K562 (cell line): Measurements from ENCODE around the gene GLT8D2. TPM values are rescaled to one million over a fixed set of nuclear protein-coding genes. Genes with fewer than 3 reads are reported as not detected.

ENCODE experiments used
- ATAC-seq: fragments of 200-7000 bp; cut with Tn5 transposase; 3 replicates; pipeline ENCODE4 v1.9.1; 2020; ENCODE audit warnings: moderate library complexity
- BruUV-seq: library from RNA; stranded (reverse); fragments of 400-500 nt; replicated peaks from 2 replicates; lab custom pipeline; 2021; lab: Mats Ljungman, UMichigan
- CTCF ChIA-PET: fragments of 300-600 bp; formaldehyde crosslinking; extraction: SDS; loops from one replicate; lab custom pipeline; 2021; ENCODE audit warnings: low intra/inter-chr PET ratio; lab: Yijun Ruan, JAX
- POLR2A ChIA-PET: fragments of 300-600, 350-650 bp; sonication (Branson Sonifier 250); formaldehyde crosslinking; extraction: SDS; loops from one replicate; lab custom pipeline; 2021; ENCODE audit warnings: antibody characterized with exemption, inconsistent platforms; lab: Yijun Ruan, JAX
- DNase-seq, 4 experiments: peaks; one replicate each; pipeline versions ENCODE4 v3.0.0 to v3.0.0-alpha.2; 2011 to 2018; ENCODE audit warnings: low spot score in 3 of 4, mixed read lengths in 3 of 4; ENCODE audit errors: extremely low read depth in 1 of 4
- FAIRE-seq: peaks from 2 replicates; lab custom pipeline; 2011; peaks lifted over from hg19 to GRCh38; lab: Jason Lieb, UNC
- H2AFZ ChIP-seq: 2 replicates; pipeline ENCODE4 v1.6.0; 2011; ENCODE audit warnings: low read depth, low read length, control low read depth, inconsistent platforms
- H3K27ac ChIP-seq: fragments of 200-600 bp; 3 replicates; pipeline ENCODE4 v1.8.0; 2011; ENCODE audit warnings: low read depth, mild to moderate bottlenecking, control low read depth, inconsistent platforms, low read length, moderate library complexity, mixed read lengths; ENCODE audit errors: extremely low read depth
- H3K27me3 ChIP-seq, 2 experiments: fragments of 300-600 bp in 1 of 2; 2 replicates in 1 of 2; 3 replicates in 1 of 2; pipeline versions ENCODE4 v1.6.0 to v1.8.0; 2011; ENCODE audit warnings: inconsistent platforms in 2 of 2, low read length in 2 of 2, mild to moderate bottlenecking in 1 of 2, mixed read lengths in 1 of 2, moderate library complexity in 1 of 2; ENCODE audit not compliant: control insufficient read depth in 2 of 2, insufficient read depth in 2 of 2
- H3K36me3 ChIP-seq: fragments of 300-600 bp; 3 replicates; pipeline ENCODE4 v1.8.0; 2011; ENCODE audit warnings: mild to moderate bottlenecking, low read length, inconsistent platforms; ENCODE audit not compliant: control insufficient read depth, insufficient read depth
- H3K4me1 ChIP-seq, 2 experiments: fragments of 200-600 bp in 1 of 2; replicated peaks in 1 of 2; 2 replicates in 1 of 2; 3 replicates in 1 of 2; pipeline versions ENCODE4 v1.5.1 to v1.8.0; 2011; ENCODE audit warnings: inconsistent platforms in 2 of 2, low read length in 2 of 2, mild to moderate bottlenecking in 1 of 2, mixed read lengths in 1 of 2, moderate library complexity in 1 of 2; ENCODE audit not compliant: control insufficient read depth in 2 of 2, insufficient read depth in 2 of 2
- H3K4me2 ChIP-seq: 2 replicates; pipeline ENCODE4 v1.6.1; 2011; ENCODE audit warnings: low read length, control low read depth, inconsistent platforms, mixed read lengths; ENCODE audit not compliant: insufficient read depth
- H3K4me3 ChIP-seq: fragments of 200-600 bp; sonication (generic), shearing (Covaris generic); 2 replicates; pipeline ENCODE4 v1.5.1; 2016; ENCODE audit warnings: control low read depth, inconsistent platforms
- H3K79me2 ChIP-seq: fragments of 200-600 bp; 3 replicates; pipeline ENCODE4 v1.8.0; 2011; ENCODE audit warnings: low read length, inconsistent platforms; ENCODE audit not compliant: control insufficient read depth, insufficient read depth
- H3K9ac ChIP-seq, 2 experiments: 2 replicates each; pipeline versions ENCODE4 v1.6.0 to v1.6.1; 2011; ENCODE audit warnings: low read depth in 2 of 2, low read length in 2 of 2, control low read depth in 1 of 2, inconsistent platforms in 1 of 2, mild to moderate bottlenecking in 1 of 2, mixed read lengths in 1 of 2; ENCODE audit not compliant: insufficient read depth in 1 of 2
- H3K9me1 ChIP-seq: one replicate; pipeline ENCODE4 v1.6.0; 2011; ENCODE audit warnings: inconsistent platforms, mild to moderate bottlenecking, low read length, moderate library complexity; ENCODE audit not compliant: control insufficient read depth, insufficient read depth
- H3K9me3 ChIP-seq: replicated peaks from 2 replicates; pipeline ENCODE4 v1.5.1; 2011; ENCODE audit warnings: low read depth, low read length, inconsistent platforms; ENCODE audit not compliant: control insufficient read depth, insufficient read depth
- H4K20me1 ChIP-seq: replicated peaks from 2 replicates; pipeline ENCODE4 v1.6.1; 2011; ENCODE audit warnings: low read length, inconsistent platforms, mixed read lengths; ENCODE audit not compliant: control insufficient read depth, insufficient read depth
- BRF1 ChIP-seq: IDR thresholded peaks from 3 replicates; pipeline ENCODE4 v1.6.1; 2011; ENCODE audit warnings: borderline replicate concordance, mild to moderate bottlenecking; ENCODE audit not compliant: insufficient read length; ENCODE audit errors: extremely low read depth
- HEY1 ChIP-seq: fragments of 250-450 bp; sonication (Bioruptor Pico); IDR thresholded peaks from 2 replicates; pipeline ENCODE4 v1.5.0; 2020; ENCODE audit warnings: mild to moderate bottlenecking, moderate library complexity, borderline replicate concordance
- HNRNPUL1 ChIP-seq: fragments of 200-400 bp; formaldehyde crosslinking; IDR thresholded peaks from 2 replicates; pipeline ENCODE4 v1.6.1; 2017; ENCODE audit warnings: low read length
- KLF16 ChIP-seq: IDR thresholded peaks from 2 replicates; pipeline ENCODE4 v1.6.1; 2016; ENCODE audit warnings: antibody characterized with exemption
- L3MBTL2 ChIP-seq: fragments of 450-650 bp; IDR thresholded peaks from 2 replicates; pipeline ENCODE4 v1.6.1; 2016; ENCODE audit warnings: mild to moderate bottlenecking, moderate library complexity
- MTA2 ChIP-seq: fragments of 450-650 bp; IDR thresholded peaks from 2 replicates; pipeline ENCODE4 v1.6.1; 2016; ENCODE audit warnings: low read depth
- ZBTB1 ChIP-seq: sonication (generic); formaldehyde crosslinking; IDR thresholded peaks from 2 replicates; pipeline ENCODE4 v1.8.1; 2023; ENCODE audit warnings: missing genetic modification reagents, low read depth, mild to moderate bottlenecking, borderline replicate concordance
- ZNF224 ChIP-seq: sonication (generic); formaldehyde crosslinking; IDR thresholded peaks from 2 replicates; pipeline ENCODE4 v1.8.0; 2022; ENCODE audit warnings: mild to moderate bottlenecking, missing genetic modification reagents
- ZNF586 ChIP-seq: fragments of 450-650 bp; formaldehyde crosslinking; conservative IDR thresholded peaks from 2 replicates; pipeline ENCODE4 v1.4.0; 2020; ENCODE audit warnings: mild to moderate bottlenecking, moderate library complexity
- WGBS: fragments of 100-300 bp; shearing (Covaris generic); methylation state at CpG from one replicate; pipeline ENCODE4 v1.1.6; 2016; ENCODE audit warnings: low coverage, mixed read lengths; ENCODE audit not compliant: insufficient coverage; ENCODE audit errors: missing lambda C conversion rate; 5-methylcytosine and 5-hydroxymethylcytosine counted together
- in situ Hi-C: fragments of 300-500 bp; cut with MboI; formaldehyde crosslinking; loops from 4 replicates; pipeline ENCODE4 v1.15.0; 2018; ENCODE audit warnings: inconsistent platforms, mixed read lengths
- intact Hi-C: fragments of 100-400 bp; cut with micrococcal nuclease; formaldehyde crosslinking; loops from 2 replicates; pipeline ENCODE4 v1.14.2; 2022
- polyA plus RNA-seq, 8 experiments: library from polyadenylated mRNA; depleted of rRNA in 4 of 8; stranded (reverse) in 5 of 8; unstranded in 3 of 8; fragments of >200 nt; fragmentation: Nextera tagmentation in 2 of 8; fragmentation: Illumina TruSeq in 1 of 8; extraction: Ambion mirVana in 2 of 8; extraction: Trizol in 1 of 8; gene quantifications; 2 replicates each; pipeline versions ENCODE4 v1.2.1 to v1.2.3, GENCODE V29; 2011 to 2014; ENCODE audit warnings: inconsistent platforms in 1 of 8, missing spikeins in 1 of 8
- total RNA-seq, 7 experiments: library from RNA; depleted of rRNA in 6 of 7; stranded (reverse); fragments of >200 nt in 6 of 7; fragmentation: Illumina TruSeq in 2 of 7; extraction: Trizol in 2 of 7; gene quantifications; 2 replicates each; pipeline versions ENCODE4 v1.2.1 to v1.2.3, GENCODE V29; 2011 to 2021; ENCODE audit warnings: low replicate concordance in 1 of 7
- TF ChIP-seq, protein P1 (sequence below): sonication (generic); formaldehyde crosslinking; IDR thresholded peaks from 2 replicates; pipeline ENCODE4 v1.8.0; 2023; ENCODE audit warnings: mild to moderate bottlenecking, missing genetic modification reagents
- TF ChIP-seq, protein P2 (sequence below): sonication (generic); formaldehyde crosslinking; IDR thresholded peaks from 2 replicates; pipeline ENCODE4 v1.8.0; 2022; ENCODE audit warnings: mild to moderate bottlenecking, missing genetic modification reagents
- TF ChIP-seq, protein P3 (sequence below): fragments of 450-650 bp; formaldehyde crosslinking; IDR thresholded peaks from 2 replicates; pipeline ENCODE4 v1.4.0; 2020; ENCODE audit warnings: mild to moderate bottlenecking, moderate library complexity
- TF ChIP-seq, protein P4 (sequence below): fragments of 450-650 bp; IDR thresholded peaks from 2 replicates; pipeline ENCODE4 v1.6.1; 2016

Gene GLT8D2
- total and polyA plus RNA-seq, 9 of the 15 experiments (the other 6 are each of a cell fraction or from before 2014, with no cell fraction given), result 0.18 to 0.27 (median 0.18) TPM; not detected in 6

DNA sequence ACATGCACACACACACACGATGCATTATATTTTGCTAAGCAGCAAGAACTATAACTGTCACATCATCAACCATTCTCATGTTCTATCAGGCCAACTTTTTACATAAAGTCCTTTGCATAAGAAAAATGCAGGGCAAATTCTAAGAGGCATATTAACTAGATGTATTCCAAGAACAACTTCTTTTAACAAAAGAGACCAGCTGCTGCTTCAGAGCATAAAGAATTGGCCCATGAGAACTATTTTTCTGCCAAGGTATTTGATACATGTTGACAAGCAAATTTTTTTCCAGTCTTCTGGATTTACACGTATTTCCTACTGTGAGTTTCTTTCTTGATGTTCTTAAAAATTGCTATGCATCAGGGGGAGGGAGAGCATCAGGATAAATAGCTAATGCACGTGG is 27.2 kb downstream of the GLT8D2 start:
- Histone ChIP-seq H3K9ac (no peak overlapping the region), H3K79me2 (no peaks in the 10 kb centered on the region), H3K4me1 (no peaks in the 10 kb centered on the region), H3K27me3 (peaks cover 12 to 17% of the 10 kb centered on the region in 2 experiments; a peak in 4 of 5 replicates), H3K4me3 (no peak overlapping the region), H4K20me1 (no peaks in the 10 kb centered on the region), H3K9me1 (no peaks in the 10 kb centered on the region), H3K36me3 (no peaks in the 10 kb centered on the region), H3K4me2 (no peak overlapping the region), H3K27ac (no peak overlapping the region), H2AFZ (no peak overlapping the region), H3K9me3 (no peaks in the 10 kb centered on the region)
- DNase-seq (no peak), ATAC-seq (no peak), FAIRE-seq (no peak)
- intact Hi-C loops, result no loop called here
- POLR2A ChIA-PET, result interaction anchor here (0.6 kb wide), 1 partner anchor 115 kb away, joined by 3 read pairs; the partner anchor contains the start of gene NFYB
- CTCF ChIA-PET, result no interaction called here
- no TSS peak for BruUV-seq
- WGBS, result 8% methylated on average over 3 of the region's 3 CpGs
- in situ Hi-C loops, result no loop called here
- TF ChIP-seq ZBTB1, result no peak
- TF ChIP-seq, protein P1, sequence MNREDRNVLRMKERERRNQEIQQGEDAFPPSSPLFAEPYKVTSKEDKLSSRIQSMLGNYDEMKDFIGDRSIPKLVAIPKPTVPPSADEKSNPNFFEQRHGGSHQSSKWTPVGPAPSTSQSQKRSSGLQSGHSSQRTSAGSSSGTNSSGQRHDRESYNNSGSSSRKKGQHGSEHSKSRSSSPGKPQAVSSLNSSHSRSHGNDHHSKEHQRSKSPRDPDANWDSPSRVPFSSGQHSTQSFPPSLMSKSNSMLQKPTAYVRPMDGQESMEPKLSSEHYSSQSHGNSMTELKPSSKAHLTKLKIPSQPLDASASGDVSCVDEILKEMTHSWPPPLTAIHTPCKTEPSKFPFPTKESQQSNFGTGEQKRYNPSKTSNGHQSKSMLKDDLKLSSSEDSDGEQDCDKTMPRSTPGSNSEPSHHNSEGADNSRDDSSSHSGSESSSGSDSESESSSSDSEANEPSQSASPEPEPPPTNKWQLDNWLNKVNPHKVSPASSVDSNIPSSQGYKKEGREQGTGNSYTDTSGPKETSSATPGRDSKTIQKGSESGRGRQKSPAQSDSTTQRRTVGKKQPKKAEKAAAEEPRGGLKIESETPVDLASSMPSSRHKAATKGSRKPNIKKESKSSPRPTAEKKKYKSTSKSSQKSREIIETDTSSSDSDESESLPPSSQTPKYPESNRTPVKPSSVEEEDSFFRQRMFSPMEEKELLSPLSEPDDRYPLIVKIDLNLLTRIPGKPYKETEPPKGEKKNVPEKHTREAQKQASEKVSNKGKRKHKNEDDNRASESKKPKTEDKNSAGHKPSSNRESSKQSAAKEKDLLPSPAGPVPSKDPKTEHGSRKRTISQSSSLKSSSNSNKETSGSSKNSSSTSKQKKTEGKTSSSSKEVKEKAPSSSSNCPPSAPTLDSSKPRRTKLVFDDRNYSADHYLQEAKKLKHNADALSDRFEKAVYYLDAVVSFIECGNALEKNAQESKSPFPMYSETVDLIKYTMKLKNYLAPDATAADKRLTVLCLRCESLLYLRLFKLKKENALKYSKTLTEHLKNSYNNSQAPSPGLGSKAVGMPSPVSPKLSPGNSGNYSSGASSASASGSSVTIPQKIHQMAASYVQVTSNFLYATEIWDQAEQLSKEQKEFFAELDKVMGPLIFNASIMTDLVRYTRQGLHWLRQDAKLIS (CRISPR knock-in tag), result no peak
- no peak for TF ChIP-seq ZNF224 (CRISPR knock-in tag)
- TF ChIP-seq, protein P2, sequence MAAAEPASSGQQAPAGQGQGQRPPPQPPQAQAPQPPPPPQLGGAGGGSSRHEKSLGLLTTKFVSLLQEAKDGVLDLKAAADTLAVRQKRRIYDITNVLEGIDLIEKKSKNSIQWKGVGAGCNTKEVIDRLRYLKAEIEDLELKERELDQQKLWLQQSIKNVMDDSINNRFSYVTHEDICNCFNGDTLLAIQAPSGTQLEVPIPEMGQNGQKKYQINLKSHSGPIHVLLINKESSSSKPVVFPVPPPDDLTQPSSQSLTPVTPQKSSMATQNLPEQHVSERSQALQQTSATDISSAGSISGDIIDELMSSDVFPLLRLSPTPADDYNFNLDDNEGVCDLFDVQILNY (CRISPR knock-in tag), result no peak
- TF ChIP-seq, protein P3, sequence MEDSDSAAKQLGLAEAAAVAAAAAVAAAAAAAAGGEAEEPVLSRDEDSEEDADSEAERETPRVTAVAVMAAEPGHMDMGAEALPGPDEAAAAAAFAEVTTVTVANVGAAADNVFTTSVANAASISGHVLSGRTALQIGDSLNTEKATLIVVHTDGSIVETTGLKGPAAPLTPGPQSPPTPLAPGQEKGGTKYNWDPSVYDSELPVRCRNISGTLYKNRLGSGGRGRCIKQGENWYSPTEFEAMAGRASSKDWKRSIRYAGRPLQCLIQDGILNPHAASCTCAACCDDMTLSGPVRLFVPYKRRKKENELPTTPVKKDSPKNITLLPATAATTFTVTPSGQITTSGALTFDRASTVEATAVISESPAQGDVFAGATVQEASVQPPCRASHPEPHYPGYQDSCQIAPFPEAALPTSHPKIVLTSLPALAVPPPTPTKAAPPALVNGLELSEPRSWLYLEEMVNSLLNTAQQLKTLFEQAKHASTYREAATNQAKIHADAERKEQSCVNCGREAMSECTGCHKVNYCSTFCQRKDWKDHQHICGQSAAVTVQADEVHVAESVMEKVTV, result no peak
- no peak for TF ChIP-seq BRF1
- TF ChIP-seq HNRNPUL1, result no peak
- no peak for TF ChIP-seq HEY1 (CRISPR knock-in tag)
- TF ChIP-seq, protein P4, sequence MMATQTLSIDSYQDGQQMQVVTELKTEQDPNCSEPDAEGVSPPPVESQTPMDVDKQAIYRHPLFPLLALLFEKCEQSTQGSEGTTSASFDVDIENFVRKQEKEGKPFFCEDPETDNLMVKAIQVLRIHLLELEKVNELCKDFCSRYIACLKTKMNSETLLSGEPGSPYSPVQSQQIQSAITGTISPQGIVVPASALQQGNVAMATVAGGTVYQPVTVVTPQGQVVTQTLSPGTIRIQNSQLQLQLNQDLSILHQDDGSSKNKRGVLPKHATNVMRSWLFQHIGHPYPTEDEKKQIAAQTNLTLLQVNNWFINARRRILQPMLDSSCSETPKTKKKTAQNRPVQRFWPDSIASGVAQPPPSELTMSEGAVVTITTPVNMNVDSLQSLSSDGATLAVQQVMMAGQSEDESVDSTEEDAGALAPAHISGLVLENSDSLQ, result no peak
- TF ChIP-seq L3MBTL2, result no peak
- TF ChIP-seq KLF16, result no peak
- TF ChIP-seq ZNF586 (CRISPR knock-in tag), result no peak
- no peak for TF ChIP-seq MTA2
